Measurements from ENCODE around the gene TWF1.
"Not testable (repeated sequence)": the region's sequence is repeated elsewhere in the genome, so short reads cannot be mapped to it uniquely, and the experiment has no call there.

Gene TWF1

DNA sequence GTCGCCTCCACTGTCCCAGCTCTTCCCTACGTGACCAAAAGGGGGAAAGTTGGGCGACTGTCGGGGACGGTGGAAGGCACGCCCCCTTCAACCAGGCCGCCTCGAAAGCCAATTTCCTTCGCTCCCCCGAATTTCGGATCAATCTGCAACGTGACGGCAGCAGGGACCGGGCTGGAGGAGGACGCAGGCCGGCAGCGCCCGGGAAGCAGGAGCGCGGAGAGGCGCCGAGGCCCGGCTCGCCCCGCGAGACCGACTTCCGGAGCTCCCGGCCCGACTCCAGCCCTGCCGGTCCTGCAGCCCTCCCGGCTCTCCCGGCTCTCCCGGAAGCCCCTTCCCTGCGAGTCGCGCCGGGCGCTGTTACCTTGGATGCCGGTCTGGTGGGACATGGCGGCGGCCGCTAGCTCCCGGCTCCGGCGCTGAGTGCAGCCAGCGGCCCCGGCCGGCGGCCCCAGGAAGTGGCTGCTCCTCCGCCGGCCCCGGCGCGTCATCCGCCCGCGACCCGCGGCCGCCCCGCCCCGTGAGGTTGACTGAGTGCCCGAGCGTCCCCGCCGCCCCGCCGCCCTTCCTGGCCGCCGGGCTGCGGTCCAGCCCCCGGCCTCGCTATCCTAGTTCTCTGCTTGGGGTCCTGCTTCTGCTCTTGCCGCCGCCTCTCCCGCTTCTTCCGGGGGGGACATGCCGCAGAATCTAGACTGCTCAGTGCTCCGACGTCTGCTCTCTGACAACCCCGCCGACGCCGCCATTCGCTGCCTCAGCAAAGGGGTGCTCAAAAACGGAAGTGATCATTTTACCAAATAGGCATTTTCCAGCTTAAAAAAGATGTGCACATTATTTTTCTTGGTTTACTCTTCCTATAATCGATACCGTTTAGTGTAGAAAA lies at the start of gene TWF1:
TSS of gene TWF1 (minus strand) at position 458 of the 877 bp plus-strand sequence. CDS start at position 386, 72 bp downstream.
- peak; percentile 75 for DNase-seq (ENCODE audit: low spot score)

DNA sequence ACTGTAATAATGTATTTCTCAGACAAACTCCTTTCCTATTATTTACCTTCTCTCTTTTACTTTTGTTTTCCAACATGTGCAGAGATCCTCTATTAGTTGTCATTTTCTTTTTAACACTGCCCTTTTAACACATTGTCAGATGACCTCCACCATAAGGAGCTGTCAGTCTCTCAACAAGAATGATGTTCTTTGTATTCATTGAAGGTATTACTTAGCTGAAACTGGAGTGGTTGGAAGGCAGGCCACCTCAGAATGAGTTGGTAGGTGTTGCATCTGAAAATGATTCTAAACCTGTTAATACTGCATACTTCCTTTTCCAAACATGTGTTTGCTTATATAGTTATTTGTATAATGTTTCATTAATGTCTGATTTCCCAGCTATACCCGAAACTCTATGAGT lies 46.6 kb upstream of the TWF1 start:
- DNase-seq (ENCODE audit: low spot score) = no peak

- no peak for DNase-seq (ENCODE audit: low spot score)
Measured at GRCh38 chr12:43848786-43849185, 42.7 kb upstream of the TWF1 start.

GRCh38 chr12:43848226-43848507 lies 42.0 kb upstream of the TWF1 start:
- DNase-seq (ENCODE audit: low spot score) = no peak

- DNase-seq (ENCODE audit: low spot score) = not testable (repeated sequence)
Measured at GRCh38 chr12:43847425-43848225, 41.5 kb upstream of the TWF1 start.

DNA sequence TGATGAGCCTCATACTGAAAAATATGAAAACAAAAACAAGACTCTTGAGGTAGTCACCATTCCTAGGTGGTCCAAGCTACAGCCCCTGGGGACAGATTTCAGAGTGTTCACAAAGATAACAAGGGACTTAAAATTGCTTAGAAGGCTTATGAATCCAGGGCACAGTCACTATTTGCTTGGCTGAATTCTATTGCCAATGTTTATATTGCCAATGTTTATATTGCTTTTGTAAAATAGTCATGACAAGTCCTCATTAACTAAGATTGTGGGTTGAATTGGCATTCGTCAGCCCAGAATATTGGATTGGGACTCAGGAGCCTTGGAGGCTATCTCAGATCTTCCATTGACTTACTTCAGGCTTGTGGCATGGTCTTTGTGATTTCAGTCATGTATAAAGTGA lies 36.1 kb upstream of the TWF1 start:
- no peak for DNase-seq (ENCODE audit: low spot score)

GRCh38 chr12:43841253-43841652 lies 35.1 kb upstream of the TWF1 start:
- DNase-seq (ENCODE audit: low spot score) = no peak

DNA sequence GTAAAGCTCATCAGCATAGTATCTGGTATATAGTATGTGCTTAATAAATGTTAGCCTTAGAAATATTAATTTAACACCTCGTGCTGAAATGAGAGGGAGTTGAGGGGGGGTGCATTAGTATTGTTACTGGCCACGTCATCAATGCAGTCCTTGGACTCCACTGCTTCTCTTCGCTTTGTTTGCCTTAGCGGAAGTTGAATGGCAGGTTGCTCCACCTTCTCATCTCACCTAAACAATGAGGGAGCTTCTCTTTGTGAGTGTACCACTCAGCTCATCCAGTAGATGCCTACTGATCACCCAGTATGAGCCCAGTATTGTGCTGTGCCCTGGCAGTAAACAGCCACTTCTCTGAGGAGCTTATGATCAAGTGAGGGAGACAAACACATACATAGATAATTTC lies 34.2 kb upstream of the TWF1 start:
- no peak for DNase-seq (ENCODE audit: low spot score)

GRCh38 chr12:43836475-43836989 lies 30.4 kb upstream of the TWF1 start:
- peak; percentile 2 for DNase-seq (ENCODE audit: low spot score)

DNA sequence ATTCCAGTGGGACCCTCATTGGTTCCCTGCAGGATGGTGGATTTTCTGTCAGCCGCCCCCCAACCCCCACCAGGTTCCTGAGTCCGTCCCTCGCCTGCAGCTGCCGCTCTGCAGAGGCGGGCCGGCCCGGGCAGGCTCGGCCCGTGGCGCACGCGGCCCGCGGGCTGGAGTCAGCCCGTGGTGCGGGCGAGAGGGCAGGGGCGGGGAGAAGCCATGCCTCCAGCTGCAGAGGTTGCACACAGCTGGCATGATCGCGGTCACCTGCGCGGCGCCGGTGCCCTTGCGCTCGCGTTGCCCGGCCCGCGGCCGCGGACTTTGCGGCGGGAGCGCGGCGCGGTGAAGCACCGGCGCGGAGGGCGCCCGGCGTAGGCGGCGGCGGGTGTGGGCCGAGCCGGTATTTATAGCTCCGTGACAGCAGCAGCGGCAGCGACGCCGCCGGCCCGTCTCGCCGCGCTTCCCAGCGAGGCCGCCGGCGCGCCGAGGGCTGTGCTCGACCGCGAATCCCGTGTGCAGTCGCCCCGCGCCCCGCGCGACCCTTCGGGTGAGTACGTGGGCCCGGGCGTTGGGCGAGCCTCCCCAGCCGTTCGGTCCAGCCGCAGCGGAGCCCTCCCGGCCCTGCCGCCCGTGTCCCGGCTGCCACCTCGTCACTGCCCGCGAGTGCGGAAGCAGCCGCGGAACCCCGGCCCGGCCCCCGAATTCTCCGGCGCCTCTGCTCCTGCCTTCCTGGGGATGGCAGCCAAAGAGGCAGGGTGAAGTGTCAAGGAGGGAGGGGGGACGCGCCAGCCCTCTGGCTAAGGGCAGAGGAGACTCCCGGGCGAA lies 29.7 kb upstream of the TWF1 start, which contains the start of gene TMEM117:
TSS of gene TMEM117 (plus strand) at position 426 of the 819 bp plus-strand sequence.
- DNase-seq (ENCODE audit: low spot score) = peak; percentile 59

- DNase-seq (ENCODE audit: low spot score) = no peak
Measured at GRCh38 chr12:43835264-43835655, 29.1 kb upstream of the TWF1 start.

DNA sequence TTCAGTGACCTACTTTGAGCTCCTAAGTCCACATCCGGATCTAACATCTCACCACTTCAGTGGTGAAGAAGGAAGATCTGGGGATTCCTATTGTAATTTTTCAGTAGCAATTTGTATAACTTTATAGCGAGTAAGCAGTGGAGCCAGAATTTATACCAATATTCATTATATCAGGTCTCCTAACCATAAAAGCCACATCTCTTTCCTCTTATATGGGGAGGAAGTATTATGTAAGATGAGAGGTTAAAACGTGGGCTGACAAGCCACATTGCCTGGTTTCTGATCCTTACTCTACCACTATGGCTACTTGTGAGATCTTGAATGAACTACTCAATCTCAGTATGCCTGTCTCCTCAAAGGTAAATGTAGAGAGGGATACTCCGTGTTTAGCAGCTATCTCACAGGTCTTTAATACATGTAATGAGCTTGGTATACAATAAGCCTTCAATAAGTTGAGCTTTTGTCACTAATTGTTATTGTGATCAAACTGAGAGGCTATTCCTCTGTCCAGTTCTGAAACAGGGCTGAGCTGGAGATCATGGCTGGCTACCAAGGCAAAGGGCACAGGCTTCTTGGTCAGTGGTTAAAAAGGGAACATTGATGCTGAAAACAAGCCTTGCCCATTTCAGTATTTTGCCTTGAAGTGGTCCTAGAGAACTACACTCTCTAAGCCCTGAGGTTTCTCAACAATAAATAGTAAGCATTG lies 26.5 kb upstream of the TWF1 start:
- DNase-seq (ENCODE audit: low spot score) = peak; percentile 14

DNA sequence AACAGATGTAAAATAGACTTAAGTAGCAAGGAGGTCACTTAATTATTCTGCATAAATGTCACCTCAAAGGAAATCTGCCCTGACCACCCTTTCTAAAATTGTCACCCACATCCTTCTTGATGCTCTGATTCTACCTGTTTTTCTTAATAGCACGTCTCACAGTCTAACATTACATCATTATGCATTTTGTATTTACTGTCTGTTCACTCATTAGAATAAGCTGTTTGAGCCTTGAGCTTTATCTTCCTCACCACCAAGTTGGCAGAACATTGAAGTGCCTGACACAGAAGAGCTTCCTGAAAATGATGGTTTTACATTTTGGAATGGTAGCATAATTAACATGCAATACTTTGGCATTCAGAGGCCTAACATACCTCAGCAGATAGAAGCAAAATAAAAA lies 21.0 kb upstream of the TWF1 start:
- no peak for DNase-seq (ENCODE audit: low spot score)

GRCh38 chr12:43826681-43827080 lies 20.6 kb upstream of the TWF1 start:
- DNase-seq (ENCODE audit: low spot score) = no peak

DNA sequence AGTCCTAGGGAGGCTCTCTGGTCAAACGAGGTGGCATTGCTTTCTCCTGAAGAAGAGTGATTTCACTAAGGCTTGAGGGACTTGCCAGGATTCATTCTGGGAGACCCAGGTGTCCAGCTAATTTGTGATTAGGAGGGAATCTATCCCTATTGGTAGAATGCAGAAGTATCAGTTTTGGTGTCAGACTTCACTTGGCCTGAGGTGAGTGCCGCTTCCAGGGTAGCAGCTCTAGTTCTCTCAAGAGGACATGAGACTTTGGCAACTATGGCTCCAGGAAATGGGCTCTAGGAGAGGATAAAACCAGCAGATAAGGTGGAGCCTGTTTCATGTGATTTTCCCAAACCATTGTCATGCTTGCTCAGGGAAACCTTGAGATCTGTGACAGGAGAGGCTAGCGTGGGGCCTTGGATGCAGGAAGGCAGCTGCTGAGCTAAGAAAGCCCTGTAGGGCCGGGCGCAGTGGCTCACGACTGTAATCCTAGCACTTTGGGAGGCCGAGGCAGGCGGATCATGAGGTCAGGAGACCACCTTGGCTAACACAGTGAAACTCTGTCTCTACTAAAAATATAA lies 18.2 kb upstream of the TWF1 start:
- DNase-seq (ENCODE audit: low spot score) = no peak

- DNase-seq (ENCODE audit: low spot score) = no peak
Measured at GRCh38 chr12:43816168-43816567, 10.1 kb upstream of the TWF1 start.

DNA sequence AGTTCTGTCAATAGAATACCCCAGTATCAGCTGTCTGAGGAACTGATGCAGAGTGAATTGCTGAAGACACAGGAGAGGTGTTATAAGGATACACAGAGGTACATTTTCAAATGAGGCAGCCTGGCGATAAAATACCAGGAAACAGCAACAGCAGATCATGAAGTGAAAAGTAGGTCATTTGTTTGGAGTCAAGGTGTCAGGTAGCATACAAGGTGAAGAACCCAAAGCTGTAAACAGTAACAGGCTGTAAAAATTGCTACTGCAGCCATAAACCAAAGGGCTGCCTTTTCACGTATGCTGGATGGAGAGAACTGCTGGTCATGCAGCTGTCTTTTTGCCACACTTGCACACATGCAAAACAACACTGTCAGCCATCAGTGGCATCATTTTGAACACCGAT lies 9.3 kb upstream of the TWF1 start:
- no peak for DNase-seq (ENCODE audit: low spot score)

DNA sequence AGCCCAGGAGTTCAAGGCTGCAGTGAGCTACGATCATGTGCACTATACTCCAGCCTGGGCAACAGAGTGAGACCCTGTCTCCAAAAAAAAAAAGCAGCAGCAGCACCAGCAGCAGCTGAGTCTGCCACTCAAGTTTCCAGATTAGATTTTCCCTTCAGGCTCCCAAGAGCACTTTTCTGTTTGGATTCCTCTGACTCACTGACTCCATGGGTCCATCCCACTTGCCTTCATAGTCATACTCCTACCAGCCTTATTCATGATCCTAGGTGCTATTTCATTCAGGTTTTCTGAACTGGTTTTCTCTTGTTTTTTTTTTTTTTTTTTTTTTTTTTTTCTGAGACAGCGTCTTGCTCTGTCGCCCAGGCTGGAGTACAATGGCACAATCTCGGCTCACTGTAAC lies 6.8 kb upstream of the TWF1 start:
- DNase-seq (ENCODE audit: low spot score) = no peak

DNA sequence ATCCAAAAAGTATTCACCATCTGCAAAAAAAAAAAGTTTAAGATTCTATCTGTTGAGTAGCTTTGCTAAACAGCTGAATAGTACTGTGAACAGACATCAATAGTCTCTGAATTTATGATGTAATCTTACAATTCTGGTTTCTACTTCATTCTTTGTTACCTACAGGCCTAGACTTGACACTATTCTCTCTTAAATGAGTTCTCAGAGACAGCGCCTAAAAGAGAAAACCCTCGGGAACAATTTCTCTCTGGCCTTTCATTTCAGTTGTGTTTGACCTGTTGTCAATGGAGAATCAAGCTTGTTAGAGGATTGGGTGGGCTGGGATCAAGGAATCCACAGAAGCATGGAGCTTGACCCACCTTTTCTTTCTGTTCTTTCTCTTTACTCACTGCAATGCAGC lies 5.9 kb upstream of the TWF1 start:
- DNase-seq (ENCODE audit: low spot score) = no peak

- no peak for DNase-seq (ENCODE audit: low spot score)
Measured at GRCh38 chr12:43807386-43807785, 1.3 kb upstream of the TWF1 start.

- no peak for DNase-seq (ENCODE audit: low spot score)
Measured at GRCh38 chr12:43806737-43807072, 588 bp upstream of the TWF1 start.
